Transverse colon (tissue), 4 donors: ENCODE results near the gene LSM12. TPM values are rescaled to one million over a fixed set of nuclear protein-coding genes. Genes with fewer than 3 reads are reported as not detected.

Experiments
- DNase-seq: peaks from one replicate; pipeline ENCODE4 v3.0.0-alpha.2; 2019
- H3K27ac ChIP-seq, 4 donors: fragments of 200-600 bp; sonication (generic); 2 replicates each; pipeline ENCODE4 v1.5.1; 2016 to 2018; ENCODE audit warnings: inconsistent platforms in 4 of 4
- H3K27me3 ChIP-seq: fragments of 200-600 bp; sonication (generic); 2 replicates; pipeline ENCODE4 v1.5.1; 2017; ENCODE audit warnings: inconsistent platforms
- H3K36me3 ChIP-seq, 4 donors: fragments of 200-600 bp; sonication (generic); 2 replicates each; pipeline ENCODE4 v1.5.1; 2017 to 2019; ENCODE audit warnings: inconsistent platforms in 4 of 4
- H3K4me1 ChIP-seq, 4 donors: fragments of 200-600 bp; sonication (generic); 2 replicates each; pipeline ENCODE4 v1.5.1; 2017 to 2020; ENCODE audit warnings: inconsistent platforms in 4 of 4
- H3K4me3 ChIP-seq, 4 donors: fragments of 200-600 bp; sonication (generic); 1 replicate in 1 of 4; 2 replicates in 3 of 4; pipeline versions ENCODE4 v1.5.1 to v1.6.1; 2017 to 2019; ENCODE audit warnings: inconsistent platforms in 4 of 4
- H3K9me3 ChIP-seq, 2 donors: fragments of 200-600 bp; sonication (generic); 2 replicates each; pipeline ENCODE4 v1.5.1; 2017 to 2019; ENCODE audit warnings: inconsistent platforms in 2 of 2
- EP300 ChIP-seq: sonication (generic); formaldehyde crosslinking; IDR thresholded peaks from one replicate; pipeline ENCODE4 v1.6.1; 2017; ENCODE audit warnings: antibody characterized with exemption, low read depth
- POLR2A ChIP-seq: fragments of 450-650 bp; IDR thresholded peaks from one replicate; pipeline ENCODE4 v1.6.1; 2016; ENCODE audit warnings: antibody characterized with exemption, mild to moderate bottlenecking, moderate library complexity
- POLR2AphosphoS5 ChIP-seq, 3 donors: sonication (generic); formaldehyde crosslinking; IDR thresholded peaks; one replicate each; pipeline ENCODE4 v1.6.1; 2016; ENCODE audit warnings: antibody characterized with exemption in 3 of 3
- WGBS, 2 donors: methylation state at CpG; one replicate each; pipeline ENCODE4 v1.1.5; 2018; ENCODE audit warnings: low coverage in 1 of 2; 5-methylcytosine and 5-hydroxymethylcytosine counted together
- in situ Hi-C, 4 donors: fragments of 200-750 bp; cut with MboI; loops; one replicate each; pipeline versions ENCODE4 v1.15.0 to v1.15.1; 2017; ENCODE audit warnings: low sequenced_read_pairs in 3 of 4, low pct_ligation_motif_present in 1 of 4, low pct_unique_long_range_greater_than_20kb in 1 of 4
- intact Hi-C: fragments of 100-400 bp; cut with DNase I; formaldehyde crosslinking; loops from one replicate; pipeline ENCODE4 v1.15.1; 2023; ENCODE audit warnings: low total_unique reads
- total RNA-seq, 4 donors: library from RNA; depleted of rRNA; stranded (reverse); fragments of >200 nt; gene quantifications; one replicate each; pipeline ENCODE4 v1.1.0, GENCODE V29; 2016
- TF ChIP-seq, protein P1 (sequence below), 5 experiments: fragments of 200-600 bp in 3 of 5; fragments of 450-650 bp in 2 of 5; sonication (generic) in 3 of 5; IDR thresholded peaks; 1 replicate in 2 of 5; 2 replicates in 3 of 5; pipeline ENCODE4 v1.5.1; 2016 to 2017; ENCODE audit warnings: antibody characterized with exemption in 5 of 5, inconsistent platforms in 3 of 5, mild to moderate bottlenecking in 2 of 5, moderate library complexity in 1 of 5

The LSM12 gene
- total RNA-seq, 4 donors from 2014 or later = 5.4 to 29.2 (median 22.9) TPM

GRCh38 chr17:44095647-44096496 lies 29.4 kb upstream of the LSM12 start:
- Histone ChIP-seq H3K27me3 (no peaks in the 10 kb centered on the region), H3K9me3 (no peaks in the 10 kb centered on the region), H3K36me3 (peaks cover 0 to 14% (median 2%) of the 10 kb centered on the region in 4 donors), H3K4me1 (peaks cover 19 to 27% (median 26%) of the 10 kb centered on the region in 4 donors), H3K4me3 (peak overlapping the region in 2 of 4 donors; percentile 7 to 18), H3K27ac (peak overlapping the region; percentile 77 to 86 (median 80))
- intact Hi-C loops (no loop called here), in situ Hi-C loops (no loop called here)
- peak; percentile 58 for DNase-seq
- peak in 1 of 3 donors; percentile 12 for TF ChIP-seq POLR2AphosphoS5 (IDR thresholded peaks at IDR 0.05)
- TF ChIP-seq EP300 = no peak
- TF ChIP-seq, protein P1, sequence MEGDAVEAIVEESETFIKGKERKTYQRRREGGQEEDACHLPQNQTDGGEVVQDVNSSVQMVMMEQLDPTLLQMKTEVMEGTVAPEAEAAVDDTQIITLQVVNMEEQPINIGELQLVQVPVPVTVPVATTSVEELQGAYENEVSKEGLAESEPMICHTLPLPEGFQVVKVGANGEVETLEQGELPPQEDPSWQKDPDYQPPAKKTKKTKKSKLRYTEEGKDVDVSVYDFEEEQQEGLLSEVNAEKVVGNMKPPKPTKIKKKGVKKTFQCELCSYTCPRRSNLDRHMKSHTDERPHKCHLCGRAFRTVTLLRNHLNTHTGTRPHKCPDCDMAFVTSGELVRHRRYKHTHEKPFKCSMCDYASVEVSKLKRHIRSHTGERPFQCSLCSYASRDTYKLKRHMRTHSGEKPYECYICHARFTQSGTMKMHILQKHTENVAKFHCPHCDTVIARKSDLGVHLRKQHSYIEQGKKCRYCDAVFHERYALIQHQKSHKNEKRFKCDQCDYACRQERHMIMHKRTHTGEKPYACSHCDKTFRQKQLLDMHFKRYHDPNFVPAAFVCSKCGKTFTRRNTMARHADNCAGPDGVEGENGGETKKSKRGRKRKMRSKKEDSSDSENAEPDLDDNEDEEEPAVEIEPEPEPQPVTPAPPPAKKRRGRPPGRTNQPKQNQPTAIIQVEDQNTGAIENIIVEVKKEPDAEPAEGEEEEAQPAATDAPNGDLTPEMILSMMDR (IDR thresholded peaks at IDR 0.05) = no peak
- TF ChIP-seq POLR2A = peak; percentile 31
- WGBS, 2 donors = 37 to 44% methylated on average over 4 to 12 of the region's 12 CpGs

DNA sequence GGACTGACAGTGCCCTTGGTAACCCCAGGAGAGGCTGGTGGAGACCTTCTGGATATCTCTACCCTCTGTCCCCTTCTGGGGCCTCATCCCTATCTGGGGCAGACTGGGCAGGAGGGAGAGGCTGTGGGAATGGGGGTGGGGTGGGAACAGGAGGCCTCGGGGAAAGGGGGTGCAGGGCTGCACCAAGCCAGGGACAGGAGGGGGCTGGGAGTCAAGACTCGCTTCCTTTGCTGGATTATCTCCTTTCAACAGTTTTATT lies 28.8 kb upstream of the LSM12 start:
- H3K4me3 ChIP-seq = peak overlapping the region in 1 of 4 donors; percentile 18
- in situ Hi-C loops = no loop called here
- WGBS, 2 donors = 0 to 24% methylated on average over 1 to 2 of the region's 2 CpGs

GRCh38 chr17:44094701-44095387 lies 28.4 kb upstream of the LSM12 start:
- in situ Hi-C loops (no loop called here), intact Hi-C loops (no loop called here)

More for the DNA sequence above, 28.8 kb upstream of the LSM12 start:
- Histone ChIP-seq H3K9me3 (no peaks in the 10 kb centered on the region), H3K36me3 (peaks cover 0 to 15% (median 2%) of the 10 kb centered on the region in 4 donors), H3K27me3 (no peaks in the 10 kb centered on the region), H3K4me1 (peaks cover 19 to 27% (median 26%) of the 10 kb centered on the region in 4 donors), H3K27ac (peak overlapping the region; percentile 77 to 86 (median 80))
- intact Hi-C loops = no loop called here
- TF ChIP-seq, protein P1 (IDR thresholded peaks at IDR 0.05) = no peak
- TF ChIP-seq EP300 = no peak
- DNase-seq = no peak

More at GRCh38 chr17:44094701-44095387, 28.4 kb upstream of the LSM12 start:
- Histone ChIP-seq H3K36me3 (peaks cover 0 to 15% (median 2%) of the 10 kb centered on the region in 4 donors), H3K4me3 (no peak overlapping the region), H3K27ac (peak overlapping the region; percentile 77 to 86 (median 80)), H3K27me3 (no peaks in the 10 kb centered on the region), H3K4me1 (peaks cover 19 to 27% (median 26%) of the 10 kb centered on the region in 4 donors), H3K9me3 (no peaks in the 10 kb centered on the region)
- no peak for DNase-seq
- TF ChIP-seq EP300 (no peak), POLR2A (no peak), POLR2AphosphoS5 (IDR thresholded peaks at IDR 0.05) (no peak)
- TF ChIP-seq, protein P1 (IDR thresholded peaks at IDR 0.05) = no peak
- WGBS, 2 donors = 77 to 85% methylated on average over 2 to 8 of the region's 8 CpGs
